Breast epithelium (tissue), 3 donors: ENCODE data around the gene THBS1.

Experiments
- POLR2A ChIP-seq: fragments of 450-650 bp; IDR thresholded peaks from one replicate; pipeline ENCODE4 v1.6.1; 2016; ENCODE audit warnings: antibody characterized with exemption, mild to moderate bottlenecking, moderate library complexity
- TF ChIP-seq, protein P1 (sequence below), 3 donors: fragments of 450-650 bp; IDR thresholded peaks; one replicate each; pipeline ENCODE4 v1.5.1; 2016 to 2017; ENCODE audit warnings: antibody characterized with exemption in 3 of 3, mild to moderate bottlenecking in 3 of 3, moderate library complexity in 3 of 3

DNA sequence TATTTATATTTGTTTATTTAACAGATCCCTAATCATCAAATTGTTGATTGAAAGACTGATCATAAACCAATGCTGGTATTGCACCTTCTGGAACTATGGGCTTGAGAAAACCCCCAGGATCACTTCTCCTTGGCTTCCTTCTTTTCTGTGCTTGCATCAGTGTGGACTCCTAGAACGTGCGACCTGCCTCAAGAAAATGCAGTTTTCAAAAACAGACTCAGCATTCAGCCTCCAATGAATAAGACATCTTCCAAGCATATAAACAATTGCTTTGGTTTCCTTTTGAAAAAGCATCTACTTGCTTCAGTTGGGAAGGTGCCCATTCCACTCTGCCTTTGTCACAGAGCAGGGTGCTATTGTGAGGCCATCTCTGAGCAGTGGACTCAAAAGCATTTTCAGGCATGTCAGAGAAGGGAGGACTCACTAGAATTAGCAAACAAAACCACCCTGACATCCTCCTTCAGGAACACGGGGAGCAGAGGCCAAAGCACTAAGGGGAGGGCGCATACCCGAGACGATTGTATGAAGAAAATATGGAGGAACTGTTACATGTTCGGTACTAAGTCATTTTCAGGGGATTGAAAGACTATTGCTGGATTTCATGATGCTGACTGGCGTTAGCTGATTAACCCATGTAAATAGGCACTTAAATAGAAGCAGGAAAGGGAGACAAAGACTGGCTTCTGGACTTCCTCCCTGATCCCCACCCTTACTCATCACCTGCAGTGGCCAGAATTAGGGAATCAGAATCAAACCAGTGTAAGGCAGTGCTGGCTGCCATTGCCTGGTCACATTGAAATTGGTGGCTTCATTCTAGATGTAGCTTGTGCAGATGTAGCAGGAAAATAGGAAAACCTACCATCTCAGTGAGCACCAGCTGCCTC lies 14.7 kb downstream of the THBS1 start:
- TF ChIP-seq, protein P1, sequence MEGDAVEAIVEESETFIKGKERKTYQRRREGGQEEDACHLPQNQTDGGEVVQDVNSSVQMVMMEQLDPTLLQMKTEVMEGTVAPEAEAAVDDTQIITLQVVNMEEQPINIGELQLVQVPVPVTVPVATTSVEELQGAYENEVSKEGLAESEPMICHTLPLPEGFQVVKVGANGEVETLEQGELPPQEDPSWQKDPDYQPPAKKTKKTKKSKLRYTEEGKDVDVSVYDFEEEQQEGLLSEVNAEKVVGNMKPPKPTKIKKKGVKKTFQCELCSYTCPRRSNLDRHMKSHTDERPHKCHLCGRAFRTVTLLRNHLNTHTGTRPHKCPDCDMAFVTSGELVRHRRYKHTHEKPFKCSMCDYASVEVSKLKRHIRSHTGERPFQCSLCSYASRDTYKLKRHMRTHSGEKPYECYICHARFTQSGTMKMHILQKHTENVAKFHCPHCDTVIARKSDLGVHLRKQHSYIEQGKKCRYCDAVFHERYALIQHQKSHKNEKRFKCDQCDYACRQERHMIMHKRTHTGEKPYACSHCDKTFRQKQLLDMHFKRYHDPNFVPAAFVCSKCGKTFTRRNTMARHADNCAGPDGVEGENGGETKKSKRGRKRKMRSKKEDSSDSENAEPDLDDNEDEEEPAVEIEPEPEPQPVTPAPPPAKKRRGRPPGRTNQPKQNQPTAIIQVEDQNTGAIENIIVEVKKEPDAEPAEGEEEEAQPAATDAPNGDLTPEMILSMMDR (IDR thresholded peaks at IDR 0.05) = no peak
- no peak for TF ChIP-seq POLR2A
